Dedifferentiated amniotic fluid mesenchymal stem cell (primary cell): Measurements from ENCODE around the gene RCSD1.

Source experiments
- DNase-seq: peaks from one replicate; pipeline ENCODE4 v3.0.0-alpha.2; 2016; ENCODE audit errors: extremely low spot score

Gene RCSD1

GRCh38 chr1:167746013-167746672, 116.1 kb downstream of the RCSD1 start:
- DNase-seq, result no peak

GRCh38 chr1:167746988-167747655, 117.1 kb downstream of the RCSD1 start:
- DNase-seq, result no peak

GRCh38 chr1:167747988-167748387, 118.0 kb downstream of the RCSD1 start:
- DNase-seq, result no peak

GRCh38 chr1:167748906-167749305, 118.9 kb downstream of the RCSD1 start:
- peak; percentile 36 for DNase-seq

- no peak for DNase-seq
Observed at GRCh38 chr1:167749741-167750140, 119.7 kb downstream of the RCSD1 start.

- no peak for DNase-seq
Observed at GRCh38 chr1:167750641-167751040, 120.6 kb downstream of the RCSD1 start.

- DNase-seq, result no peak
Observed at GRCh38 chr1:167751676-167752075, 121.6 kb downstream of the RCSD1 start.

- DNase-seq, result no peak
Observed at GRCh38 chr1:167752219-167752985, 122.4 kb downstream of the RCSD1 start.

GRCh38 chr1:167755654-167756053, 125.6 kb downstream of the RCSD1 start:
- no peak for DNase-seq
